ENCODE results near the gene TIMM10B. TPM values are rescaled to one million over a fixed set of nuclear protein-coding genes. Genes with fewer than 3 reads are reported as not detected.
A peak's percentile ranks its signal among the peaks of the same experiment; 100 is the strongest.

The TIMM10B gene
- total and polyA plus RNA-seq, 2 of the 13 experiments (the other 11 are each of a cell fraction or from before 2014, with no cell fraction given) = 34.9 to 39.5 TPM

DNA sequence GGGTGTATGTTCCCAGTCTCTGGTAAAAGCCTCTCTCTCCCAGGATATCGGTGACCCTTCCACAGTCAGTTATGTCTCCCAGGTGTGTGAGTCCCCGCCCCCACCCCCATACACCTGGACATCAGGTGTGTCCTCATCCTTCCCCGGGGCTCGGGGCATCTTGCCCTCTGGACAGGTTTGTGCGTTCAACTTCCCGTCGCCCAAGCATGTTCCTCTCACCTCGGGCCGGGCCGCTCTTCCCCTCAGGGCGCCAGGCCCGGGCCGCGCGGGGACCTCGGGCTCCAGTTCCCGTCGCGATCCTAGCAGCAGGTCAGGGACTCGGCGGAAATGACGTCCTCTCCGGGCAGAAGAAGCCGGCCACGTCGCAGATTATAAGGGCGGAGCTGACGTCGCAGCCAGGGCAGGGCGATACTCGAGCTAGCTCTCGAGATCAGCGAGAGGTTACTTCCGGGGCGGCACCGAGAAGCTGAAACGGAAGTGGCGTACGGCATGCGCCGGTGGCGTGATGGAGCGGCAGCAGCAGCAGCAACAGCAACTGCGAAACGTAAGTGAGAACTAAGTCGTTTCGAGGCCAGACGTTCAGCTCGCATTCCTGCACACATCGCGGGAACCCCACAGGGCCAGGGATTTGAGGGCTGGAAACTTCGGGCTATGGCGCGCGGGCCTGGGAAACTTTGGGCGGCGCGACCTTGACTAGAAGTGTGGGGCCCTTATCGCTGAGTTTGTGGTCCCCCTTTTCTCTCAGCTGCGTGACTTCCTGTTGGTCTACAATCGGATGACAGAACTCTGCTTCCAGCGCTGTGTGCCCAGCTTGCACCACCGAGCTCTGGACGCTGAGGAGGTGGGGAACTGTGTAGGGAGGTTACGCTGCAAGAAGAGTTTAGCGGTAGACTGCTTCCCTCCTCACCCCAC, at the start of gene TIMM10B, which contains the start of gene ARFIP2 (continued):
- peak; percentile 93 for TF ChIP-seq ZNF614 (CRISPR knock-in tag; IDR thresholded peaks at IDR 0.05; ENCODE audit: borderline replicate concordance)
- TF ChIP-seq KLF15 (CRISPR knock-in tag; IDR thresholded peaks at IDR 0.05; ENCODE audit: borderline replicate concordance) = no peak
- TF ChIP-seq, protein P1, sequence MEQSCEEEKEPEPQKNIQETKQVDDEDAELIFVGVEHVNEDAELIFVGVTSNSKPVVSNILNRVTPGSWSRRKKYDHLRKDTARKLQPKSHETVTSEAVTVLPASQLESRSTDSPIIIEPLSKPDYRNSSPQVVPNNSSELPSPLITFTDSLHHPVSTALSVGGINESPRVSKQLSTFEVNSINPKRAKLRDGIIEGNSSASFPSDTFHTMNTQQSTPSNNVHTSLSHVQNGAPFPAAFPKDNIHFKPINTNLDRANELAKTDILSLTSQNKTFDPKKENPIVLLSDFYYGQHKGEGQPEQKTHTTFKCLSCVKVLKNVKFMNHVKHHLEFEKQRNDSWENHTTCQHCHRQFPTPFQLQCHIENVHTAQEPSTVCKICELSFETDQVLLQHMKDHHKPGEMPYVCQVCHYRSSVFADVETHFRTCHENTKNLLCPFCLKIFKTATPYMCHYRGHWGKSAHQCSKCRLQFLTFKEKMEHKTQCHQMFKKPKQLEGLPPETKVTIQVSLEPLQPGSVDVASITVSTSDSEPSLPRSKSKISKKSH (CRISPR knock-in tag; IDR thresholded peaks at IDR 0.05; ENCODE audit: borderline replicate concordance) = no peak
- TF ChIP-seq, protein P2, sequence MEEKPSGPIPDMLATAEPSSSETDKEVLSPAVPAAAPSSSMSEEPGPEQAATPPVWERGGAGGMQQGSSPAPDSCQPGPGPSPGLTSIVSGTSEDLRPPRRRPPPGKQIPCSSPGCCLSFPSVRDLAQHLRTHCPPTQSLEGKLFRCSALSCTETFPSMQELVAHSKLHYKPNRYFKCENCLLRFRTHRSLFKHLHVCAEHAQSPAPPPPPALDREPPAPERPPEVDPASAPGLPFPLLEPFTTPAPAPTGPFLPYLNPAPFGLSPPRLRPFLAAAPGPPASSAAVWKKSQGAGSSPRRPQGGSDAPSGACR (CRISPR knock-in tag; IDR thresholded peaks at IDR 0.05) = no peak; the same call in 1 of the 2 replicates
- TF ChIP-seq CEBPG (CRISPR knock-in tag; IDR thresholded peaks at IDR 0.05) = no peak
- TF ChIP-seq, protein P3, sequence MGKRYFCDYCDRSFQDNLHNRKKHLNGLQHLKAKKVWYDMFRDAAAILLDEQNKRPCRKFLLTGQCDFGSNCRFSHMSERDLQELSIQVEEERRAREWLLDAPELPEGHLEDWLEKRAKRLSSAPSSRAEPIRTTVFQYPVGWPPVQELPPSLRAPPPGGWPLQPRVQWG (CRISPR knock-in tag; IDR thresholded peaks at IDR 0.05; ENCODE audit: borderline replicate concordance, low read depth) = no peak
- no peak for TF ChIP-seq KAT7 (CRISPR knock-in tag; IDR thresholded peaks at IDR 0.05; ENCODE audit: borderline replicate concordance)
- TF ChIP-seq, protein P4, sequence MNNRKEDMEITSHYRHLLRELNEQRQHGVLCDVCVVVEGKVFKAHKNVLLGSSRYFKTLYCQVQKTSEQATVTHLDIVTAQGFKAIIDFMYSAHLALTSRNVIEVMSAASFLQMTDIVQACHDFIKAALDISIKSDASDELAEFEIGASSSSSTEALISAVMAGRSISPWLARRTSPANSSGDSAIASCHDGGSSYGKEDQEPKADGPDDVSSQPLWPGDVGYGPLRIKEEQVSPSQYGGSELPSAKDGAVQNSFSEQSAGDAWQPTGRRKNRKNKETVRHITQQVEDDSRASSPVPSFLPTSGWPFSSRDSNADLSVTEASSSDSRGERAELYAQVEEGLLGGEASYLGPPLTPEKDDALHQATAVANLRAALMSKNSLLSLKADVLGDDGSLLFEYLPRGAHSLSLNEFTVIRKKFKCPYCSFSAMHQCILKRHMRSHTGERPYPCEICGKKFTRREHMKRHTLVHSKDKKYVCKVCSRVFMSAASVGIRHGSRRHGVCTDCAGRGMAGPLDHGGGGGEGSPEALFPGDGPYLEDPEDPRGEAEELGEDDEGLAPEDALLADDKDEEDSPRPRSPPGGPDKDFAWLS (CRISPR knock-in tag; IDR thresholded peaks at IDR 0.05; ENCODE audit: borderline replicate concordance) = no peak
- TF ChIP-seq, protein P5, sequence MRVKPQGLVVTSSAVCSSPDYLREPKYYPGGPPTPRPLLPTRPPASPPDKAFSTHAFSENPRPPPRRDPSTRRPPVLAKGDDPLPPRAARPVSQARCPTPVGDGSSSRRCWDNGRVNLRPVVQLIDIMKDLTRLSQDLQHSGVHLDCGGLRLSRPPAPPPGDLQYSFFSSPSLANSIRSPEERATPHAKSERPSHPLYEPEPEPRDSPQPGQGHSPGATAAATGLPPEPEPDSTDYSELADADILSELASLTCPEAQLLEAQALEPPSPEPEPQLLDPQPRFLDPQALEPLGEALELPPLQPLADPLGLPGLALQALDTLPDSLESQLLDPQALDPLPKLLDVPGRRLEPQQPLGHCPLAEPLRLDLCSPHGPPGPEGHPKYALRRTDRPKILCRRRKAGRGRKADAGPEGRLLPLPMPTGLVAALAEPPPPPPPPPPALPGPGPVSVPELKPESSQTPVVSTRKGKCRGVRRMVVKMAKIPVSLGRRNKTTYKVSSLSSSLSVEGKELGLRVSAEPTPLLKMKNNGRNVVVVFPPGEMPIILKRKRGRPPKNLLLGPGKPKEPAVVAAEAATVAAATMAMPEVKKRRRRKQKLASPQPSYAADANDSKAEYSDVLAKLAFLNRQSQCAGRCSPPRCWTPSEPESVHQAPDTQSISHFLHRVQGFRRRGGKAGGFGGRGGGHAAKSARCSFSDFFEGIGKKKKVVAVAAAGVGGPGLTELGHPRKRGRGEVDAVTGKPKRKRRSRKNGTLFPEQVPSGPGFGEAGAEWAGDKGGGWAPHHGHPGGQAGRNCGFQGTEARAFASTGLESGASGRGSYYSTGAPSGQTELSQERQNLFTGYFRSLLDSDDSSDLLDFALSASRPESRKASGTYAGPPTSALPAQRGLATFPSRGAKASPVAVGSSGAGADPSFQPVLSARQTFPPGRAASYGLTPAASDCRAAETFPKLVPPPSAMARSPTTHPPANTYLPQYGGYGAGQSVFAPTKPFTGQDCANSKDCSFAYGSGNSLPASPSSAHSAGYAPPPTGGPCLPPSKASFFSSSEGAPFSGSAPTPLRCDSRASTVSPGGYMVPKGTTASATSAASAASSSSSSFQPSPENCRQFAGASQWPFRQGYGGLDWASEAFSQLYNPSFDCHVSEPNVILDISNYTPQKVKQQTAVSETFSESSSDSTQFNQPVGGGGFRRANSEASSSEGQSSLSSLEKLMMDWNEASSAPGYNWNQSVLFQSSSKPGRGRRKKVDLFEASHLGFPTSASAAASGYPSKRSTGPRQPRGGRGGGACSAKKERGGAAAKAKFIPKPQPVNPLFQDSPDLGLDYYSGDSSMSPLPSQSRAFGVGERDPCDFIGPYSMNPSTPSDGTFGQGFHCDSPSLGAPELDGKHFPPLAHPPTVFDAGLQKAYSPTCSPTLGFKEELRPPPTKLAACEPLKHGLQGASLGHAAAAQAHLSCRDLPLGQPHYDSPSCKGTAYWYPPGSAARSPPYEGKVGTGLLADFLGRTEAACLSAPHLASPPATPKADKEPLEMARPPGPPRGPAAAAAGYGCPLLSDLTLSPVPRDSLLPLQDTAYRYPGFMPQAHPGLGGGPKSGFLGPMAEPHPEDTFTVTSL (CRISPR knock-in tag; IDR thresholded peaks at IDR 0.05; ENCODE audit: borderline replicate concordance) = no peak
- TF ChIP-seq KLF12 (CRISPR knock-in tag; IDR thresholded peaks at IDR 0.05; ENCODE audit: borderline replicate concordance) = peak; percentile 27; the same call in 1 of the 2 replicates
- TF ChIP-seq ZNF747 (CRISPR knock-in tag; IDR thresholded peaks at IDR 0.05; ENCODE audit: borderline replicate concordance) = peak; percentile 49; the same call in 1 of the 2 replicates
- peak; percentile 86 for TF ChIP-seq ZNF563 (CRISPR knock-in tag; IDR thresholded peaks at IDR 0.05)
- TF ChIP-seq, protein P6, sequence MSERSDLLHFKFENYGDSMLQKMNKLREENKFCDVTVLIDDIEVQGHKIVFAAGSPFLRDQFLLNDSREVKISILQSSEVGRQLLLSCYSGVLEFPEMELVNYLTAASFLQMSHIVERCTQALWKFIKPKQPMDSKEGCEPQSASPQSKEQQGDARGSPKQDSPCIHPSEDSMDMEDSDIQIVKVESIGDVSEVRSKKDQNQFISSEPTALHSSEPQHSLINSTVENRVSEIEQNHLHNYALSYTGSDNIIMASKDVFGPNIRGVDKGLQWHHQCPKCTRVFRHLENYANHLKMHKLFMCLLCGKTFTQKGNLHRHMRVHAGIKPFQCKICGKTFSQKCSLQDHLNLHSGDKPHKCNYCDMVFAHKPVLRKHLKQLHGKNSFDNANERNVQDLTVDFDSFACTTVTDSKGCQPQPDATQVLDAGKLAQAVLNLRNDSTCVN (CRISPR knock-in tag; IDR thresholded peaks at IDR 0.05; ENCODE audit: borderline replicate concordance) = peak; percentile 81; the same call in 1 of the 2 replicates
- no peak for TF ChIP-seq SOX13 (IDR thresholded peaks at IDR 0.05)
- peak in 1 of 2 experiments; percentile 33; a peak in 2 of 4 replicates for TF ChIP-seq SOX13 (CRISPR knock-in tag; conservative IDR thresholded peaks at IDR 0.05 in 1 of 2, IDR thresholded peaks at IDR 0.05 in 1 of 2)
